D721Med (cell line): ENCODE results near the gene MILR1.

Experiments
- DNase-seq: peaks from one replicate; pipeline ENCODE4 v3.0.0; 2011; ENCODE audit warnings: low spot score; ENCODE audit not compliant: insufficient read length
- FAIRE-seq: peaks from 2 replicates; lab custom pipeline; 2011; peaks lifted over from hg19 to GRCh38; lab: Jason Lieb, UNC
- TF ChIP-seq, protein P1 (sequence below): IDR thresholded peaks from 2 replicates; pipeline ENCODE4 v1.5.1; 2012; ENCODE audit warnings: mild to moderate bottlenecking, control low read depth; ENCODE audit not compliant: insufficient read depth; ENCODE audit errors: missing control alignments

The MILR1 gene

DNA sequence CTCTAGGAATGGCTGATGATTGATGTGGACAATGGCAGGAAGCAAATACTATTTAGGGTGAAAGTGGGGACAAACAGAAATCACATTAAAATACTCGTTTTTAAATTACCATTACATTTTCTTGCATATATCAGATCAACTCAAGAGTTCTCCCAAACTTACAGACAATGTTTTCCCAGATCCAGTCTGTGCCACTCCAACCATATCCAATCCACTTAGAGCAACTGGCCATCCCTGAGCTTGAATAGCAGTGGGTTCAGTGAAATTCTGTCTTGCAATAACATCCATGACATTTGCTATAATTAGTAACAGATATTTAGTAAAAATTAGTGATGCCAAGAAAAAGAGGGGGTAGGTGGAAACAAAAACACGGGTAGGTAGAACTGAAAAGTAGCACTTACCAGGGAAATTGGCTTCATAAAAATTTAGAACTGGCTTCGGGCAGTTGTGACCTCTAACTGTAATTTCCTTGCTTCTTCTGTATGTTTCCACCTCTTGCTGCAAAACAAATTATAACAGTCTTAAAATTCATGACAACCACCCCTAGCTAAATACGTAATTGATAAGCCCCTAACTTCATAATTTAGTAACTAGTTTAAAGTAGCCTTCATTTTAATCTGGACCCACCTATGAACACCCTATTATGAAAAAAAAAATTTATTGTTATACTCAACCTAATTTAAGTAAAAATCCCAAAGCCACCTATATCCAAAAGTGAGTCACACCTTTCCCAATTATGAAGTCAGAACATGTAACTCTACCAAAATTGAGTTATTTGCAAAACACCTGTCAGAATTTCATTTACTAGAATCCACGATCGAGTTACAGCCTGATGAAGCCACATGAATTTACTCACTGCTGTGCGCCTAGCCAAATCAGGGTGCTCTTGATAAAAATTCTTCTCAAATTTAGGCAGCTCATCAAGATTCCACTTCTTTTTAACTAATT, 55.2 kb downstream of the MILR1 start:
- FAIRE-seq (no peak), DNase-seq (no peak)
- TF ChIP-seq, protein P1, sequence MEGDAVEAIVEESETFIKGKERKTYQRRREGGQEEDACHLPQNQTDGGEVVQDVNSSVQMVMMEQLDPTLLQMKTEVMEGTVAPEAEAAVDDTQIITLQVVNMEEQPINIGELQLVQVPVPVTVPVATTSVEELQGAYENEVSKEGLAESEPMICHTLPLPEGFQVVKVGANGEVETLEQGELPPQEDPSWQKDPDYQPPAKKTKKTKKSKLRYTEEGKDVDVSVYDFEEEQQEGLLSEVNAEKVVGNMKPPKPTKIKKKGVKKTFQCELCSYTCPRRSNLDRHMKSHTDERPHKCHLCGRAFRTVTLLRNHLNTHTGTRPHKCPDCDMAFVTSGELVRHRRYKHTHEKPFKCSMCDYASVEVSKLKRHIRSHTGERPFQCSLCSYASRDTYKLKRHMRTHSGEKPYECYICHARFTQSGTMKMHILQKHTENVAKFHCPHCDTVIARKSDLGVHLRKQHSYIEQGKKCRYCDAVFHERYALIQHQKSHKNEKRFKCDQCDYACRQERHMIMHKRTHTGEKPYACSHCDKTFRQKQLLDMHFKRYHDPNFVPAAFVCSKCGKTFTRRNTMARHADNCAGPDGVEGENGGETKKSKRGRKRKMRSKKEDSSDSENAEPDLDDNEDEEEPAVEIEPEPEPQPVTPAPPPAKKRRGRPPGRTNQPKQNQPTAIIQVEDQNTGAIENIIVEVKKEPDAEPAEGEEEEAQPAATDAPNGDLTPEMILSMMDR: no peak

DNA sequence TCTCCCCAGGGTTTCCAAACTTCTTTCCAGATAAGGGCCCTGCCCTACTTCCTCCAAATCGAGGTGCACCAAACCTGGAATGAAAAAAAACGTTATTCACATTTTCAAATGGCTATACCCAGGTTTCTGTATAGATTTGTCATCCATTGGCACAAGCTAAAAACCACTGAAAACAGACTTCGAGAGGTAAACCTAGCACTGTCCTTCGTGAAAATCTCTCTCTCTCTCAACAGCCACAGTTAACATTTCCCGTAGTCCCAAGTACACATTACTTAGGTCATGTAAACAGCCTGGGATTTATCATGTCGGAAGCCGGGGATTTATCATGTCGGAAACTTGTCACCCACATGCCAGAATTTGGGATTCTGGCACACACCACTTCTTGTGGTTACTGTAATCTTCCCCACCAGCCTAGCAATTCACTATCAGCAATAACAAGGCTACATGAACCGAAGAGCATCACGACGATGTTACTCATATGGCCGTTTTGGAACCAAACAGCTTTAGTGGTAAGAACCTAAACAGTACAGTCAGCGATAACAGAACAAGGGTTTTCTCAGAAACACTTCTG, 55.9 kb downstream of the MILR1 start:
- no peak for DNase-seq

DNA sequence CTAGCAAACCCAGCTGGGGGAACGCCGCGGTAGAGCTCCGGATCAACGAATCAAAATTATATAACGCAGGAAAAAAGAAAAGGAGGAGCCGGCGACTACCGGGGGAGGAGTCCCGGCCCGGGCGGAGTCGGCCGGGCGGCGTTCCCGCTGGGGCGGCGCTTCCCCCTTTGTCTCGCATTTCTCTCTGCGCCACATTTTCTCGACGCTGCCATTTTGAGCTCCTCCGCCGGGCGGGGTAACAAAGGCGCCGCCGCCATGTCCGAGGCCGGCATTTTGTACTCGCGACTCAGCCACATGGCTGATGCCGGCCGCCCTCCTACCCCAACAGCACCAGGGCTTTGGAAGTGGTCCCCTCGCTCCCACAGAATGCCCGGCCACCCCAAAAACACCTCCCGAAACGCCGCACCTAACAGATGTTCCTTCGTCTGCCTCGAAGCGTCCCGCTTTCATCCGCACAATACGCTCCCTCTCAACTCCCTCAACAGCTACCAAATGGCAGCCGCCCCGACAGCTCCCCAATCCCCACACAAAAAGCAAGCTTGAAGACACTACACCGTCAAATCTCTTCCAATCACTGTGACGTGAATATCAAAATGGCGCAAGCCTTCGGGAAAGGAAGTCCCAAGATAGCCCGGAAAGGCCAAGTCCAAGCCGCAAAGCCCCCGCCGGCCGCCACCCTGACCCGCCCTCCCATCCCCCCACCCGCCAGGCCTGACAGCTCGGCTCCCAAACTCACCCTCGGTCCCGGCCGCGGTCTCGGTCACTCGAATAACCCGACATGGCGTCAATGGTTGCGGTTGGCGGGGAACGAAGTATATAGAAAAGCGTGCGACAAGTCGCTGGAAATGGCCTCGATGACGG, 56.7 kb downstream of the MILR1 start:
- DNase-seq (peak; percentile 22), FAIRE-seq (no peak)
- TF ChIP-seq, protein P1: no peak

More for the DNA sequence above, 55.9 kb downstream of the MILR1 start:
- FAIRE-seq: no peak
- TF ChIP-seq, protein P1: no peak

DNA sequence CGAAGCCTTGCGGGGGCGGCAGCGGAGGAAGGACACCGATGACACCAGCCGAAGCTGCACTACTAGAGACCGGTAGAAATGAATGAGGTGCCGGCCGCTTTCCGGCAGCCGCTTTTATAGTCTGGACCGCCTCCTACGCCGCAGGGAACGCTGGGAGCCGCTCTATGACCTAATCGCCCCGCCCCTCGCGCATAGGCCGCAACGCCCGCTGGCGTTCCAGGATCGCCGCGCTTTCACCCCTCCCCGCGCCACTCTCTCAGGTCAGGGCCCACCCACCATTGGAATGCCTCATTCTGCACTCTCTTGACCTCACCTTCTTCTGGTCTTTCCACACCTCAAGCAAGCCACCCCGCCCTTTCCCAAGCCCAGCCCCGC, 57.3 kb downstream of the MILR1 start, which contains the start of gene DDX5:
Gene DDX5 (minus strand): TSS at position 89 of the 375 bp plus-strand sequence. CDS start 170 bp downstream, outside the sequence.
- no peak for FAIRE-seq
- peak; percentile 57 for DNase-seq
- TF ChIP-seq, protein P1: no peak

DNA sequence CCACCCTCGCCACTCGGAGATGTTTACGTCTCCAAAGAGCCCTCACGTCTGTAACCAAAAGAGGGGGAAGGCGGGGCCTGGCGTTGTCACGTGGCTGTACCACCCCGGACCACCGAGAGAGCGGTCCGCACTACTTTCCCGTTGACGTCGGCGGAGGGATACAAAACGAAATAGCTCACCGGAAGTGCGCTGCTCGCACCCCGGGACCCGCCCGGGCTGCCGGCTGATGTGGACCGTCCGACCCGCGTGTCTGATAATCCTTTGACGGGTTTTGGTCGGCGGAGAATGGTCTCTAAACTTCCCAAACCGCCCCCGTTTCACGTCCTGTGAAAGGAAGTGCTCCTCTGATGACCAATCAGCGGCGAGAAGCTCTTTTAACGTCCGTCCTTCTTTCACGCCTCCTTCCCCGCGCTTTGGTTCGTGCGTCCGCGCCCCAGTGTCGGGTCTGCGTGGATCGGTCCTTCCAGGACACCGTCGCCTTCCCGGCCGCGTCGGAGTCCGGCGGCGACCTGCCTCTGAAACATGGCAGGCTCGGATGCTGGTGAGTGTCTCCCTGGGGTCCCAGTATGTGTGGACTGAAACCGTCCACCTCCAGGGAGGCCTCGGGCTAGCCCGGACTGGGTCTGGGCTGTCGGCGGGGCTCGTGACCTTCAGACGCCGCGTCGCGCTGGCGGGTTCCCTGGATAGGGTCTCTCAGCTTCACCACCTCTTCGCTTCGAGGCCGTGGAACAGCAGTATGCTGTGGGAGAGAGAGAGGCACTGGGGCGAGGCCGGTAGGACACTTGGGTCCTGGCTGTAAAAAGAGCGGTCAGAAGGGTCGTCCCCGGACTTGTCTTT, 57.9 kb downstream of the MILR1 start, which contains the start of gene CEP95:
Gene CEP95 (plus strand): TSS at position 402 of the 837 bp plus-strand sequence. CDS start 121 bp downstream, at position 523.
- TF ChIP-seq, protein P1: no peak
- DNase-seq (peak; percentile 45), FAIRE-seq (no peak)

DNA sequence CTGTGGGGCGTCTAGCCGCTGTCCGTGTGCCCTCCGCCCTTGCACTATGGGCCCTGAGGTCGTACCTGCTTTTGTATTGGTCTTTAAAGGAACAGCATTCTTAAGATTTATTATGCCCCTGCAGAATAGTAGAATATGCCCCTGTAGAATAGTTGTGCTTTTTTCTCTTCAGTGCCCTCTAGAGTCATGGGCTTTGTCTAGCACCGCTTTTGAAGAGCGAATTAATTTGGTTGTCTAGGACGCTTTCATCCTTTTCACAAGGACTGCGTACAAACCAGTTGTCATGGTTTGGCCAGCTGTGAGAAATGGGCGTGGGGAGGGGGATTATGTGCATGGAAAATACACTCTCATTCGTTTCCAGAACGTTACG, 58.5 kb downstream of the MILR1 start:
- TF ChIP-seq, protein P1: peak; percentile 58
- FAIRE-seq (no peak), DNase-seq (no peak)
